HAP-1 (cell line): ENCODE results near the gene SDCBP2.
"Not testable (repeated sequence)": the region's sequence is repeated elsewhere in the genome, so short reads cannot be mapped to it uniquely, and the experiment has no call there.

Experiments
- DNase-seq, 2 experiments: peaks; one replicate each; pipeline ENCODE4 v3.0.0-alpha.2; 2016 to 2020; ENCODE audit warnings: low spot score in 2 of 2
- H3K27me3 ChIP-seq: fragments of 250-450 bp; sonication (Bioruptor Pico); 2 replicates; pipeline ENCODE4 v1.5.1; 2020; ENCODE audit warnings: low read depth, mild to moderate bottlenecking, moderate library complexity
- H3K36me3 ChIP-seq: fragments of 250-450 bp; sonication (Bioruptor Pico); replicated peaks from 2 replicates; pipeline ENCODE4 v1.5.1; 2020; ENCODE audit warnings: mild to moderate bottlenecking
- H3K4me1 ChIP-seq: fragments of 250-450 bp; sonication (Bioruptor Pico); 2 replicates; pipeline ENCODE4 v1.5.1; 2020; ENCODE audit warnings: mild to moderate bottlenecking
- H3K4me3 ChIP-seq: fragments of 250-450 bp; sonication (Bioruptor Pico); 2 replicates; pipeline ENCODE4 v1.5.1; 2020; ENCODE audit warnings: mild to moderate bottlenecking, moderate library complexity
- H3K9me3 ChIP-seq: fragments of 250-450 bp; sonication (Bioruptor Pico); 2 replicates; pipeline ENCODE4 v1.5.1; 2020; ENCODE audit warnings: mild to moderate bottlenecking, moderate library complexity
- in situ Hi-C: fragments of 300-500 bp; cut with MboI; formaldehyde crosslinking; loops from 3 replicates; pipeline ENCODE4 v1.14.3; 2020; ENCODE audit warnings: low sequenced_read_pairs, inconsistent platforms, mixed read lengths

SDCBP2 gene

GRCh38 chr20:1343446-1344124 lies 14.6 kb upstream of the SDCBP2 start:
- H3K36me3 ChIP-seq, H3K4me3 ChIP-seq, H3K27me3 ChIP-seq, DNase-seq, H3K4me1 ChIP-seq, in situ Hi-C loops, H3K9me3 ChIP-seq: not testable (repeated sequence)

GRCh38 chr20:1341561-1342265 lies 12.8 kb upstream of the SDCBP2 start:
- DNase-seq: no peak
- Histone ChIP-seq H3K4me3 (no peak overlapping the region), H3K9me3 (no peaks in the 10 kb centered on the region; the same call in 1 of the 2 replicates), H3K36me3 (no peaks in the 10 kb centered on the region), H3K27me3 (no peaks in the 10 kb centered on the region), H3K4me1 (no peaks in the 10 kb centered on the region)
- in situ Hi-C loops: no loop called here

GRCh38 chr20:1338801-1339200 lies 9.9 kb upstream of the SDCBP2 start:
- no peak for DNase-seq
- H3K4me3 ChIP-seq: no peak overlapping the region
- no peaks in the 10 kb centered on the region for H3K27me3 ChIP-seq
- no peaks in the 10 kb centered on the region for H3K9me3 ChIP-seq
- in situ Hi-C loops: no loop called here
- H3K36me3 ChIP-seq: no peaks in the 10 kb centered on the region
- no peaks in the 10 kb centered on the region for H3K4me1 ChIP-seq

GRCh38 chr20:1338096-1338495 lies 9.2 kb upstream of the SDCBP2 start:
- Histone ChIP-seq H3K27me3 (no peaks in the 10 kb centered on the region), H3K36me3 (peaks cover 6% of the 10 kb centered on the region; the same call in 1 of the 2 replicates), H3K4me3 (no peak overlapping the region), H3K9me3 (no peaks in the 10 kb centered on the region), H3K4me1 (no peaks in the 10 kb centered on the region)
- DNase-seq: no peak
- in situ Hi-C loops: no loop called here

- in situ Hi-C loops: no loop called here
- peaks cover 11% of the 10 kb centered on the region; the same call in 1 of the 2 replicates for H3K36me3 ChIP-seq
- no peaks in the 10 kb centered on the region for H3K9me3 ChIP-seq
- no peak overlapping the region for H3K4me3 ChIP-seq
- H3K4me1 ChIP-seq: no peaks in the 10 kb centered on the region
- no peak for DNase-seq
- no peaks in the 10 kb centered on the region for H3K27me3 ChIP-seq
These were observed 8.5 kb upstream of the SDCBP2 start for GRCh38 chr20:1337441-1337840.

- DNase-seq: no peak
- in situ Hi-C loops: no loop called here
These were observed 7.9 kb upstream of the SDCBP2 start for GRCh38 chr20:1336699-1337367.

GRCh38 chr20:1335961-1336698 lies 7.2 kb upstream of the SDCBP2 start:
- H3K36me3 ChIP-seq: peaks cover 14% of the 10 kb centered on the region; the same call in 1 of the 2 replicates
- H3K27me3 ChIP-seq: no peaks in the 10 kb centered on the region
- H3K4me1 ChIP-seq: no peaks in the 10 kb centered on the region
- in situ Hi-C loops: no loop called here
- H3K4me3 ChIP-seq: no peak overlapping the region
- no peaks in the 10 kb centered on the region for H3K9me3 ChIP-seq
- no peak for DNase-seq

More at GRCh38 chr20:1336699-1337367, 7.9 kb upstream of the SDCBP2 start:
- Histone ChIP-seq H3K36me3 (peaks cover 14% of the 10 kb centered on the region; the same call in 1 of the 2 replicates), H3K9me3 (no peaks in the 10 kb centered on the region), H3K27me3 (no peaks in the 10 kb centered on the region), H3K4me1 (no peaks in the 10 kb centered on the region), H3K4me3 (no peak overlapping the region)

GRCh38 chr20:1334761-1335160 lies 5.8 kb upstream of the SDCBP2 start:
- Histone ChIP-seq H3K36me3 (peaks cover 14% of the 10 kb centered on the region), H3K9me3 (no peaks in the 10 kb centered on the region), H3K4me3 (no peak overlapping the region), H3K4me1 (no peaks in the 10 kb centered on the region), H3K27me3 (no peaks in the 10 kb centered on the region)
- in situ Hi-C loops: no loop called here
- DNase-seq: no peak

- no peaks in the 10 kb centered on the region for H3K27me3 ChIP-seq
- in situ Hi-C loops: no loop called here
- no peak for DNase-seq
- peaks cover 14% of the 10 kb centered on the region for H3K36me3 ChIP-seq
- no peaks in the 10 kb centered on the region for H3K9me3 ChIP-seq
- no peak overlapping the region for H3K4me3 ChIP-seq
- H3K4me1 ChIP-seq: no peaks in the 10 kb centered on the region
These were observed 5.4 kb upstream of the SDCBP2 start for GRCh38 chr20:1334370-1334731.

GRCh38 chr20:1333462-1334369 lies 4.8 kb upstream of the SDCBP2 start:
- no peak for DNase-seq
- Histone ChIP-seq H3K27me3 (no peaks in the 10 kb centered on the region), H3K9me3 (no peaks in the 10 kb centered on the region), H3K36me3 (peaks cover 14% of the 10 kb centered on the region), H3K4me3 (no peak overlapping the region), H3K4me1 (no peaks in the 10 kb centered on the region)
- in situ Hi-C loops: no loop called here

GRCh38 chr20:1332749-1333300 lies 3.9 kb upstream of the SDCBP2 start:
- Histone ChIP-seq H3K4me3 (no peak overlapping the region), H3K9me3 (no peaks in the 10 kb centered on the region), H3K36me3 (peaks cover 14% of the 10 kb centered on the region), H3K4me1 (no peaks in the 10 kb centered on the region; the same call in 1 of the 2 replicates), H3K27me3 (no peaks in the 10 kb centered on the region)
- no peak for DNase-seq
- in situ Hi-C loops: no loop called here

- no peak for DNase-seq
- H3K36me3 ChIP-seq: peaks cover 14% of the 10 kb centered on the region
- in situ Hi-C loops: no loop called here
- H3K4me3 ChIP-seq: no peak overlapping the region
- H3K4me1 ChIP-seq: peaks cover 6% of the 10 kb centered on the region; the same call in 1 of the 2 replicates
- H3K27me3 ChIP-seq: no peaks in the 10 kb centered on the region
- H3K9me3 ChIP-seq: no peaks in the 10 kb centered on the region
These were observed 3.0 kb upstream of the SDCBP2 start for GRCh38 chr20:1331801-1332453.
